CD4-positive, alpha-beta T cell (primary cell): ENCODE measurements around the gene AP3S2. TPM values are rescaled to one million over a fixed set of nuclear protein-coding genes. Genes with fewer than 3 reads are reported as not detected.
A peak's percentile ranks its signal among the peaks of the same experiment; 100 is the strongest.

ENCODE experiments used
- ATAC-seq: fragments of 200-7000 bp; cut with Tn5 transposase; one replicate; pipeline ENCODE4 v1.10.0; 2022; ENCODE audit warnings: mild to moderate bottlenecking; ENCODE audit not compliant: poor library complexity
- CTCF ChIA-PET: fragments of 350-600 bp; sonication (Branson Sonifier 250); formaldehyde crosslinking; loops from one replicate; lab custom pipeline; 2021; ENCODE audit warnings: antibody characterized with exemption, inconsistent platforms; lab: Charles Lee
- POLR2A ChIA-PET: fragments of 350-600 bp; sonication (Branson Sonifier 250); formaldehyde crosslinking; loops from one replicate; lab custom pipeline; 2021; ENCODE audit warnings: antibody characterized with exemption, inconsistent platforms; lab: Charles Lee
- DNase-seq, 14 experiments: peaks; one replicate each; pipeline ENCODE4 v3.0.0-alpha.2; 2013 to 2020; ENCODE audit warnings: mixed read lengths in 2 of 14
- H3K27ac ChIP-seq, 2 donors: one replicate each; pipeline versions ENCODE4 v1.5.1 to v1.7.0; 2013; ENCODE audit warnings: low read length in 2 of 2, low read depth in 1 of 2, mild to moderate bottlenecking in 1 of 2
- H3K27me3 ChIP-seq, 2 experiments: 1 replicate in 1 of 2; 2 replicates in 1 of 2; pipeline versions ENCODE4 v1.6.1 to v1.7.0; 2013; ENCODE audit warnings: low read length in 2 of 2, control low read depth in 1 of 2, mild to moderate bottlenecking in 1 of 2, moderate library complexity in 1 of 2; ENCODE audit not compliant: insufficient read depth in 2 of 2, control insufficient read depth in 1 of 2
- H3K36me3 ChIP-seq: one replicate; pipeline ENCODE4 v1.6.1; 2013; ENCODE audit warnings: low read length, control low read depth; ENCODE audit not compliant: insufficient read depth
- H3K4me1 ChIP-seq: one replicate; pipeline ENCODE4 v1.6.1; 2013; ENCODE audit warnings: low read length, control low read depth; ENCODE audit not compliant: insufficient read depth
- H3K4me3 ChIP-seq: one replicate; pipeline ENCODE4 v1.5.1; 2013; ENCODE audit warnings: mild to moderate bottlenecking, low read length, moderate library complexity
- H3K9me3 ChIP-seq, 2 experiments: 1 replicate in 1 of 2; 2 replicates in 1 of 2; pipeline versions ENCODE4 v1.6.1 to v1.7.0; 2013; ENCODE audit warnings: low read length in 2 of 2, mild to moderate bottlenecking in 2 of 2, control low read depth in 1 of 2, moderate library complexity in 1 of 2; ENCODE audit not compliant: control insufficient read depth in 1 of 2, insufficient read depth in 1 of 2
- H3K27ac Mint-ChIP-seq: one replicate; pipeline ENCODE4 v1.8.0; 2020; ENCODE audit warnings: mixed read lengths
- H3K27me3 Mint-ChIP-seq: one replicate; pipeline ENCODE4 v1.8.0; 2021; ENCODE audit warnings: mixed read lengths
- H3K36me3 Mint-ChIP-seq: one replicate; pipeline ENCODE4 v1.8.0; 2021; ENCODE audit warnings: low read depth, mixed read lengths
- H3K4me1 Mint-ChIP-seq: one replicate; pipeline ENCODE4 v1.8.0; 2021; ENCODE audit warnings: low read depth, mixed read lengths
- H3K4me3 Mint-ChIP-seq: one replicate; pipeline ENCODE4 v1.8.0; 2020; ENCODE audit warnings: mild to moderate bottlenecking, mixed read lengths
- H3K9me3 Mint-ChIP-seq: one replicate; pipeline ENCODE4 v1.8.0; 2020; ENCODE audit warnings: mixed read lengths
- CTCF ChIP-seq: fragments of 200-600 bp; IDR thresholded peaks from one replicate; pipeline ENCODE4 v1.8.0; 2022; ENCODE audit warnings: antibody characterized with exemption, mild to moderate bottlenecking
- intact Hi-C, 2 experiments: fragments of 100-400 bp; cut with DNase I in 1 of 2; cut with micrococcal nuclease in 1 of 2; formaldehyde crosslinking; loops; one replicate each; pipeline versions ENCODE4 v1.15.1 to v1.9.0; 2023 to 2025; cut with DNase I, micrococcal nuclease
- total RNA-seq, 174 experiments: library from RNA in 2 of 174; stranded (reverse) in 2 of 174; gene quantifications; one replicate each; pipeline ENCODE4 v1.2.3 and lab custom pipeline; 2021 to 2026

AP3S2 gene
- total RNA-seq, 2 experiments from 2014 or later: 18.9 to 20.5 TPM

GRCh38 chr15:89829161-89829560, 64.6 kb downstream of the AP3S2 start:
- Mint-ChIP-seq H3K4me1 (no peaks in the 10 kb centered on the region), H3K36me3 (peaks cover 21% of the 10 kb centered on the region), H3K27ac (no peak overlapping the region), H3K9me3 (no peaks in the 10 kb centered on the region), H3K4me3 (no peak overlapping the region), H3K27me3 (no peaks in the 10 kb centered on the region)
- DNase-seq (no peak), ATAC-seq (no peak)
- Histone ChIP-seq H3K9me3 (no peaks in the 10 kb centered on the region), H3K4me3 (no peak overlapping the region), H3K27me3 (no peaks in the 10 kb centered on the region), H3K27ac (no peak overlapping the region), H3K4me1 (no peaks in the 10 kb centered on the region), H3K36me3 (peaks cover 12% of the 10 kb centered on the region)
- CTCF ChIA-PET: no interaction called here
- no peak for TF ChIP-seq CTCF
- POLR2A ChIA-PET: no interaction called here
- intact Hi-C loops: no loop called here

GRCh38 chr15:89828281-89829145, 65.3 kb downstream of the AP3S2 start:
- ChIA-PET CTCF (no interaction called here), POLR2A (no interaction called here)
- no peaks in the 10 kb centered on the region for H3K9me3 Mint-ChIP-seq
- H3K27me3 Mint-ChIP-seq: no peaks in the 10 kb centered on the region
- H3K36me3 Mint-ChIP-seq: peaks cover 14% of the 10 kb centered on the region
- Histone ChIP-seq H3K27ac (no peak overlapping the region), H3K9me3 (no peaks in the 10 kb centered on the region), H3K4me1 (no peaks in the 10 kb centered on the region), H3K27me3 (no peaks in the 10 kb centered on the region), H3K4me3 (no peak overlapping the region), H3K36me3 (peaks cover 5% of the 10 kb centered on the region)
- no peak for TF ChIP-seq CTCF
- intact Hi-C loops: no loop called here
- H3K27ac Mint-ChIP-seq: no peak overlapping the region
- DNase-seq (peak in 1 of 14 experiments; percentile 16), ATAC-seq (no peak)
- H3K4me1 Mint-ChIP-seq: no peaks in the 10 kb centered on the region
- no peak overlapping the region for H3K4me3 Mint-ChIP-seq

- intact Hi-C loops: no loop called here
- Mint-ChIP-seq H3K4me1 (no peaks in the 10 kb centered on the region), H3K36me3 (peaks cover 7% of the 10 kb centered on the region), H3K4me3 (no peak overlapping the region), H3K9me3 (no peaks in the 10 kb centered on the region), H3K27ac (no peak overlapping the region), H3K27me3 (no peaks in the 10 kb centered on the region)
- no peak overlapping the region for H3K4me3 ChIP-seq
- ChIA-PET CTCF (no interaction called here), POLR2A (no interaction called here)
- peaks cover 2% of the 10 kb centered on the region for H3K36me3 ChIP-seq
- H3K27me3 ChIP-seq: no peaks in the 10 kb centered on the region
- no peaks in the 10 kb centered on the region for H3K9me3 ChIP-seq
- TF ChIP-seq CTCF: no peak
- no peak overlapping the region for H3K27ac ChIP-seq
- ATAC-seq (no peak), DNase-seq (no peak)
- no peaks in the 10 kb centered on the region for H3K4me1 ChIP-seq
Observed at GRCh38 chr15:89827829-89828228, 66.0 kb downstream of the AP3S2 start.
